Endothelial cell of umbilical vein (primary cell): ENCODE measurements around the gene BSDC1. TPM values are rescaled to one million over a fixed set of nuclear protein-coding genes. Genes with fewer than 3 reads are reported as not detected.

Source experiments
- BruUV-seq: library from RNA; stranded (reverse); fragments of 400-500 nt; replicated peaks from 2 replicates; lab custom pipeline; 2021; lab: Mats Ljungman, UMichigan
- CTCF ChIA-PET: fragments of 300-600, 350-600 bp; sonication (Branson Sonifier 250); formaldehyde crosslinking; loops from one replicate; lab custom pipeline; 2021; ENCODE audit warnings: antibody characterized with exemption, inconsistent platforms; lab: Charles Lee
- POLR2A ChIA-PET: fragments of 300-600, 350-600 bp; sonication (Branson Sonifier 250); formaldehyde crosslinking; loops from one replicate; lab custom pipeline; 2021; ENCODE audit warnings: antibody characterized with exemption, inconsistent platforms; lab: Charles Lee
- DNase-seq: peaks from one replicate; pipeline ENCODE4 v3.0.0-alpha.2; 2011; ENCODE audit warnings: low read depth, low spot score
- FAIRE-seq: peaks from 2 replicates; lab custom pipeline; 2011; peaks lifted over from hg19 to GRCh38; lab: Jason Lieb, UNC
- H2AFZ ChIP-seq: 2 replicates; pipeline ENCODE4 v1.6.0; 2012; ENCODE audit warnings: low read depth, low read length, control low read depth, inconsistent platforms
- H3K27ac ChIP-seq: 2 replicates; pipeline ENCODE4 v1.5.1; 2011; ENCODE audit warnings: low read depth, mild to moderate bottlenecking, control low read depth, low read length, moderate library complexity; ENCODE audit not compliant: insufficient read depth
- H3K27me3 ChIP-seq, 2 experiments: 2 replicates each; pipeline versions ENCODE4 v1.6.0 to v1.6.1; 2011; ENCODE audit warnings: low read length in 2 of 2, mixed read lengths in 1 of 2; ENCODE audit not compliant: control insufficient read depth in 2 of 2, insufficient read depth in 2 of 2
- H3K36me3 ChIP-seq, 2 experiments: 2 replicates in 1 of 2; 3 replicates in 1 of 2; pipeline ENCODE4 v1.5.1; 2011; ENCODE audit warnings: low read length in 2 of 2, mild to moderate bottlenecking in 1 of 2, moderate library complexity in 1 of 2; ENCODE audit not compliant: control insufficient read depth in 2 of 2, insufficient read depth in 2 of 2; ENCODE audit errors: extremely low read depth in 1 of 2
- H3K4me1 ChIP-seq: 3 replicates; pipeline ENCODE4 v1.5.1; 2011; ENCODE audit warnings: mild to moderate bottlenecking, low read length; ENCODE audit not compliant: control insufficient read depth, insufficient read depth; ENCODE audit errors: extremely low read depth
- H3K4me2 ChIP-seq: 2 replicates; pipeline ENCODE4 v1.6.1; 2011; ENCODE audit warnings: low read length, control low read depth, mixed read lengths; ENCODE audit not compliant: insufficient read depth
- H3K4me3 ChIP-seq, 3 experiments: fragments of 200-600 bp in 1 of 3; sonication (generic), shearing (Covaris generic) in 1 of 3; replicated peaks in 1 of 3; 2 replicates each; pipeline ENCODE4 v1.5.1; 2011 to 2016; ENCODE audit warnings: control low read depth in 3 of 3, low read length in 3 of 3, mild to moderate bottlenecking in 2 of 3, inconsistent platforms in 1 of 3, low read depth in 1 of 3, moderate library complexity in 1 of 3; ENCODE audit not compliant: insufficient read depth in 1 of 3
- H3K79me2 ChIP-seq: 2 replicates; pipeline ENCODE4 v1.6.0; 2012; ENCODE audit warnings: low read length, inconsistent platforms; ENCODE audit not compliant: control insufficient read depth, insufficient read depth
- H3K9ac ChIP-seq: replicated peaks from 2 replicates; pipeline ENCODE3; 2011; ENCODE audit warnings: low read length, control low read depth; ENCODE audit not compliant: insufficient read depth; ENCODE audit errors: extremely low read depth
- H3K9me1 ChIP-seq: replicated peaks from 3 replicates; pipeline ENCODE4 v1.6.0; 2011; ENCODE audit warnings: mild to moderate bottlenecking, low read length; ENCODE audit not compliant: control insufficient read depth, insufficient read depth; ENCODE audit errors: extremely low read depth
- H3K9me3 ChIP-seq: replicated peaks from 2 replicates; pipeline ENCODE4 v1.5.1; 2012; ENCODE audit warnings: low read length, inconsistent platforms; ENCODE audit not compliant: control insufficient read depth, insufficient read depth
- H4K20me1 ChIP-seq: replicated peaks from 2 replicates; pipeline ENCODE3; 2011; ENCODE audit warnings: mild to moderate bottlenecking, low read length; ENCODE audit not compliant: control insufficient read depth, insufficient read depth; ENCODE audit errors: extremely low read depth
- EZH2 ChIP-seq: IDR thresholded peaks from 2 replicates; pipeline ENCODE4 v1.6.1; 2012; ENCODE audit warnings: borderline replicate concordance, low read depth, mild to moderate bottlenecking, moderate library complexity, low read length, inconsistent platforms; ENCODE audit not compliant: severe bottlenecking
- FOS ChIP-seq: IDR thresholded peaks from 2 replicates; pipeline ENCODE4 v1.6.1; 2011; ENCODE audit warnings: mild to moderate bottlenecking, low read length, moderate library complexity, borderline replicate concordance; ENCODE audit not compliant: insufficient read depth
- GATA2 ChIP-seq: IDR thresholded peaks from 2 replicates; pipeline ENCODE4 v1.7.0; 2011; ENCODE audit warnings: low read depth, mild to moderate bottlenecking, moderate library complexity, mixed read lengths, low read length; ENCODE audit not compliant: insufficient read length, insufficient read depth
- JUN ChIP-seq: IDR thresholded peaks from 2 replicates; pipeline ENCODE4 v1.6.1; 2011; ENCODE audit warnings: borderline replicate concordance, low read depth; ENCODE audit not compliant: insufficient read length, insufficient read depth
- MAX ChIP-seq: IDR thresholded peaks from 2 replicates; pipeline ENCODE4 v1.6.1; 2011; ENCODE audit not compliant: insufficient read depth, insufficient read length
- MYC ChIP-seq: IDR thresholded peaks from one replicate; pipeline ENCODE4 v1.6.1; 2011; ENCODE audit warnings: mild to moderate bottlenecking, low read depth, low read length
- POLR2A ChIP-seq: IDR thresholded peaks from 2 replicates; pipeline ENCODE4 v1.6.1; 2012; ENCODE audit warnings: low read depth, mild to moderate bottlenecking, control low read depth, low read length
- POLR2AphosphoS5 ChIP-seq: IDR thresholded peaks from 2 replicates; pipeline ENCODE4 v1.6.1; 2012; ENCODE audit warnings: low read depth, mild to moderate bottlenecking, control low read depth, low read length, moderate library complexity; ENCODE audit not compliant: insufficient read depth
- dilution Hi-C: fragments of 300-500 bp; cut with MboI; formaldehyde crosslinking; loops from one replicate; pipeline ENCODE4 v1.15.0; 2019; ENCODE audit warnings: low sequenced_read_pairs; ENCODE audit not compliant: extremely low pct_ligation_motif_present
- intact Hi-C: fragments of 100-400 bp; cut with micrococcal nuclease; formaldehyde crosslinking; loops from one replicate; pipeline ENCODE4 v1.10.0; 2022
- polyA plus RNA-seq, 4 experiments: library from polyadenylated mRNA; depleted of rRNA in 3 of 4; stranded (reverse) in 3 of 4; unstranded in 1 of 4; fragments of >200 nt; gene quantifications; 2 replicates each; pipeline versions ENCODE4 v1.2.1 to v1.2.3, GENCODE V29; 2011 to 2012; ENCODE audit warnings: missing spikeins in 1 of 4
- total RNA-seq: library from RNA; stranded (reverse); gene quantifications from 2 replicates; pipeline ENCODE4 v1.2.3, GENCODE V29; 2021
- TF ChIP-seq, protein P1 (sequence below), 2 donors: IDR thresholded peaks; 1 replicate in 1 of 2; 2 replicates in 1 of 2; pipeline ENCODE4 v1.5.1; 2011; ENCODE audit warnings: low read length in 2 of 2, mild to moderate bottlenecking in 2 of 2, moderate library complexity in 2 of 2, control low read depth in 1 of 2, inconsistent platforms in 1 of 2, low read depth in 1 of 2; ENCODE audit not compliant: insufficient read depth in 1 of 2; ENCODE audit errors: extremely low read depth in 1 of 2

Gene BSDC1
- total and polyA plus RNA-seq, 2 donors (not counting 3 experiments of a cell fraction or from before 2014, with no cell fraction given), result 44.3 to 64.6 TPM

- H2AFZ ChIP-seq, result no peak overlapping the region
- FAIRE-seq, result no peak
- H3K9ac ChIP-seq, result no peak overlapping the region
- no peaks in the 10 kb centered on the region for H3K9me1 ChIP-seq
- H3K4me3 ChIP-seq, result no peak overlapping the region
- no peaks in the 10 kb centered on the region for H3K79me2 ChIP-seq
- H4K20me1 ChIP-seq, result no peaks in the 10 kb centered on the region
- BruUV-seq, result no TSS peak
- POLR2A ChIA-PET, result interaction anchor here (0.8 to 1.0 kb wide), 2 partner anchors 10 to 100 kb away, joined by 3 read pairs; no protein-coding TSS in a partner anchor
- intact Hi-C loops, result no loop called here
- peaks cover 3% of the 10 kb centered on the region for H3K4me1 ChIP-seq
- no peak overlapping the region for H3K27ac ChIP-seq
- H3K9me3 ChIP-seq, result no peaks in the 10 kb centered on the region
- TF ChIP-seq MYC (no peak), POLR2A (no peak), GATA2 (no peak), POLR2AphosphoS5 (no peak), EZH2 (no peak), MAX (no peak), FOS (no peak), JUN (no peak)
- TF ChIP-seq, protein P1, sequence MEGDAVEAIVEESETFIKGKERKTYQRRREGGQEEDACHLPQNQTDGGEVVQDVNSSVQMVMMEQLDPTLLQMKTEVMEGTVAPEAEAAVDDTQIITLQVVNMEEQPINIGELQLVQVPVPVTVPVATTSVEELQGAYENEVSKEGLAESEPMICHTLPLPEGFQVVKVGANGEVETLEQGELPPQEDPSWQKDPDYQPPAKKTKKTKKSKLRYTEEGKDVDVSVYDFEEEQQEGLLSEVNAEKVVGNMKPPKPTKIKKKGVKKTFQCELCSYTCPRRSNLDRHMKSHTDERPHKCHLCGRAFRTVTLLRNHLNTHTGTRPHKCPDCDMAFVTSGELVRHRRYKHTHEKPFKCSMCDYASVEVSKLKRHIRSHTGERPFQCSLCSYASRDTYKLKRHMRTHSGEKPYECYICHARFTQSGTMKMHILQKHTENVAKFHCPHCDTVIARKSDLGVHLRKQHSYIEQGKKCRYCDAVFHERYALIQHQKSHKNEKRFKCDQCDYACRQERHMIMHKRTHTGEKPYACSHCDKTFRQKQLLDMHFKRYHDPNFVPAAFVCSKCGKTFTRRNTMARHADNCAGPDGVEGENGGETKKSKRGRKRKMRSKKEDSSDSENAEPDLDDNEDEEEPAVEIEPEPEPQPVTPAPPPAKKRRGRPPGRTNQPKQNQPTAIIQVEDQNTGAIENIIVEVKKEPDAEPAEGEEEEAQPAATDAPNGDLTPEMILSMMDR (IDR thresholded peaks at IDR 0.05; ENCODE audit: extremely low read depth in 1 of 2, insufficient read depth in 1 of 2, low read depth in 1 of 2, low read length in 2 of 2), result no peak
- no peak overlapping the region for H3K4me2 ChIP-seq
- dilution Hi-C loops, result no loop called here
- H3K27me3 ChIP-seq, result no peaks in the 10 kb centered on the region
- no peak for DNase-seq
- no peaks in the 10 kb centered on the region for H3K36me3 ChIP-seq
- CTCF ChIA-PET, result interaction anchor here (1.4 kb wide), 1 partner anchor 21 kb away, joined by 3 read pairs; the partner anchor contains the start of genes FAM229A and TSSK3
Observed at GRCh38 chr1:32341186-32341757, 53.0 kb downstream of the BSDC1 start.
